Hindlimb muscle (tissue), 1 donor: ENCODE data around the gene DNAH10. TPM values are rescaled to one million over a fixed set of nuclear protein-coding genes. Genes with fewer than 3 reads are reported as not detected.

Experiments used
- DNase-seq: peaks from one replicate; pipeline ENCODE4 v3.0.0-alpha.2; 2013
- polyA plus RNA-seq: library from polyadenylated mRNA; unstranded; fragments of 120-200 nt; gene quantifications from one replicate; pipeline ENCODE4 v1.2.1, GENCODE V29; 2013; ENCODE audit not compliant: insufficient read length

DNAH10 gene
- polyA plus RNA-seq, 1 donor = 1.3 TPM

DNA sequence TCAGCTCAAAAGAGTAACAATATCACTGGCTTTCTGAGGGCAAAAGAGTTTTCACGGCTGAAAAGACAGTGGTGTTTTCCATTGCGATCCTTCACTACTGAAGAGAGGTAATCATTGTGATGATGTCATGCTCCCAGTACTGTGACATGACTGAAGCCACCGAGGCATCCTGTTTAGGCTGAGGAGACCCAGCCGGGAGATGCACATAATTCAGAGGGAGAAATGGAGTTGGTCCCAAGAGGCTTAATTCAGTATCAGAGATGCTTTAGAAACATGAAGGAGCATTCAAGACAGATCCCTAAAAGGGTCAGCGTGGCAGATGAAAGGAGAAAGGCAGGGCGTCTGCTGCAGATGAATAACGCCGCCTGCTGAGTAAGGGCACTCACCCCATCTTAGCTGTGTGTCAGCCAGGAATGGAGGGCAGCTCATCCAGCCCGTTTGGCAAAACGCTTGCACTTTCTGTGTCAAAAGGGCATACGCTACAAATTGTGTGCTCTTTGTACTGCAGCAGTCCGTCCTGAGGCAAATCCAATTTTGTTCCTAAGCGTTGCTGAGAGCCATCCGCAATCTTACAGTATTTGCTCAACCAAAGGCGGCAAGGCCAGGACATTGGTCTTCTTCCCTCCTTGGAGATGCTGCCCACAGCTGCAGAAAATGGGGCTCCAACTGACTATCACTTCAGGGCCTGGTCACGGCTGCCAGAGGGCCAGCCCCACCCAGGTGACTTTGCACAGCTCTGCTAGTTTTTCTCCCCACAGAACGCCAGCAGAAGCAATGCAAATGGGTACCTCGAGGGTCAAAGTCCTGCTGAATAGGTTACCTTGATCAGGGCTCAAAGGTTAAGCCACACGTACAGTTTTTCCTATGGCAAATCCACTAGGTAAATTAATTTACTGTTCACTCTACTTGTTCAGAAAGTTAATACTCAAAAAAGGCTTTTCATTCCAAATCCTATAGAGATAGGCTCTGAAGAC, 187.0 kb downstream of the DNAH10 start:
- no peak for DNase-seq

DNA sequence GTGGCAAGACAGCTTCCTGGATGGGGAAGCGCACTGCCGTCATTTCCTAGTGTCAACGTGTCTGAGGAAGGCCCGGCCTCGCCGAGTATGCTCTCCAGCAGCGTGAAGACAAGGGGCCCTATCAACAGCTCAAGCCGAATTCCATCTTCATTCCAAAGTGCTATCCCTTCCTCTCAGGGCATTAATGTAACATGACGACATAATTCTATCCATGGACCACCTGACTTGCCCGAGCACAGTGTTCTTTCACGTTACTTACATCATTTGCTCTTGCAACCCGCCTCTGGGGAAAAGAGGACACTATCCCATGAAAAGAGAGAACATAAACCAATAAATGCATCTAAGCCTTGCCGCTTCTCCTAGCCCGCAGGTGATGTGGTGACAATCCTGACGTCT, 187.7 kb downstream of the DNAH10 start:
- no peak for DNase-seq

DNA sequence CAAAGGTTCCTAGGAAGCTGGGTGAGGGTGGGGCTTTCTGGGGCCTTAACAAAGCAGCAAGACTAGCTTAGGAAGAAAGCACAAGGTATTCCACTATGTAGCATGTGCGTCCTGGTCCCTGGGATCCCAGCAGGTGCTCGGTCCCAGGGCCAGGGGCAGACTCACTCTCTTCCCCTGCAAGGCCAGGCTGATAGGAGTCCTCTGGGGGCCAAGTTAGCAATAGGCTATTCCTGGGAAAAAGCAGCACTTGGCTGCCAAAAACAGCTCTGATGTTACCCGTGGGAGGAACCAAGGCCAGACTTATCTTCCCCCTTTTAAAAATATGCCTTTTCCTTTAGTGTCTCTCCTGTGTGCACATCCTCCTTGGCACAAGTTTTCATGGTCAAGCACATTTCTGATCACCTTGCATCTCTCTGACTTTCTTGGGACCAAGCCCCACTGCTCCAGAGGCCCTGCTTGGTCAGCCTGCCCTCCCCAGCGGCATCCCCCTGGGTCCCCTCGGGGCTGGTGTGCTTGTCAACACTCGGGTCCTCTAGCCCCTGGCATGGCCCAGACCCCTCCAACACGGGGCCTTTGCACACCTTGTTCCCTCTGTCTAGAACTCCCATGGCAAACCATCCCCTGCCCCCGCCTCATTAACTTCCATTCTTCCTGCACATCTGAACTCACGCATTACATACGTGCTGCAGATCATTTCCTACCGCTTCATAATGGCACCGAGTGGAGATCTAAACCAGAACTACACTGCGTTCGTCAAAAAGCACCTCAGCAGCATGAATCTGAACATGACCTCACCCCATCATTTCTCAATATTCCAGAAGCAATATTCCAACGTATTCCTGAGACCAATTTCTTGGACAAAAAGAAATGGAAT, 188.6 kb downstream of the DNAH10 start:
- no peak for DNase-seq

DNA sequence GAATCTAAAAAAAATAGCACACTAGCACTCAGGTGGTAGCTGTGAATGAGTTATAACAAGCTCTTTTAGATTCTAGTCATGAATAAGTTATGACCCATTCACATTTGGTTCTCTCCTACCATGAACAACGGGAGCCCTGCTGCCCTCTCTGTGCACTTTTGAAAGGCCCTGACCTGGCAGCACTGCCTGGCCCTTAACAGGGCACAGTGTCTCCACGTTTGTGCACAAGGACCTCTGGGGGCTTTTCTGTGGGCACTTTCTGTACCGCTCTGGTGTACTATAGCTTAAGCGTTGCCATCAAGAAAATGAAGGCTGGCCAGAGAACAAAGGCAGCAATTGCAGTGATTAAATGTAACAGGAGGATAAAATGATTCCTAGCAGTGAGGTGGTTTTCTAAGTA, 189.4 kb downstream of the DNAH10 start:
- no peak for DNase-seq

DNA sequence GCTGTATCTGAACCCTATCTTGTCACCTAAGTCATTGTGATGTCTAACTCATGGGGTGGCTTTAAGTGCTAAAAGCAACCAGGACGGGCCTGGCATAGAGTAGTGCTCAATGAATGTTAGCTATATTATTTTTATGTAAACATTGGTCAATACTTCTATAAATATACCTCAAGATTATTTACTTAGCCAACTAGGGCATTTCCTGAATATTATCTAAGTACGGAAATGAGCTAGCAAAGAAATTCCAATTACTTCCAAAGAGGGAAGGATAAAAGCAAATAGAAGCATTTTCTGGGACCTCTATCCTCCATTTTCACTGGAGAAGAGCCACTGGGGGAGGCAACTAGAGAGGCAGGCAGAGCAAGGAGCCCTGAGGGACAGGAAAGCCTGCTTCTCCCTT, 189.9 kb downstream of the DNAH10 start:
- DNase-seq = no peak

DNA sequence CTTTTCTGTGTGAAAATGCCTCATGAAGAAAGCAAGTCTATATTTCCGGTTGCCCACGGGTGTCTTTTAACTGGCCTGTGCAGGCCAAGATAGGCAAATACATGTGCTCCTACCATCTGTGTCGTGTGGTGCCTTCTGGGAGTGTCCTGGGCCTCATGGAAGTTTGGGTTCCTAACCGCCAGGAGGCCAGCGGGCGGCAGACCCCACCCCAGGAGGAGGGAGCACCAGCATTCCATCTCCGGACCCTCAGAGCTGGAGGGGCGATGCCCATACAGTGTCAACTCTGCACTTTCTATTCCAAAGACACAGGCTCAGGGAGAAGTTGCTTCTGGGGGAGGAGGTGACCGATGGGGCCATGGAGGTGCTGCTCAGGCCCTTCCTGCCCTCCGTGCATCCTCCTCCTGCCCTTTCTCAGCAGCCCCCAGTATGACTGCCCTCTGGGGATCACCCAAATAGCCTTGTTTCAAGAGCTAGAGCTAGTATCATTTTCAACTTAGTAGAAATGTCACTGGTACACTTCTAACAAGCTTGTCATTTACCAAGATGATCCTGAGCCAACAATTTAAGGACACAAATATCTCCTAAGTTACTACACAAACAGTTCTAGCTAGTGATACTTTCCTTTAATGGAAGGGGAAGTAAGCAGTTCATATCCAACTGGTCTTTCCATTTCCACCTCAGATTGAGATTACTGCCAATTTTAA, 192.7 kb downstream of the DNAH10 start:
- no peak for DNase-seq

DNA sequence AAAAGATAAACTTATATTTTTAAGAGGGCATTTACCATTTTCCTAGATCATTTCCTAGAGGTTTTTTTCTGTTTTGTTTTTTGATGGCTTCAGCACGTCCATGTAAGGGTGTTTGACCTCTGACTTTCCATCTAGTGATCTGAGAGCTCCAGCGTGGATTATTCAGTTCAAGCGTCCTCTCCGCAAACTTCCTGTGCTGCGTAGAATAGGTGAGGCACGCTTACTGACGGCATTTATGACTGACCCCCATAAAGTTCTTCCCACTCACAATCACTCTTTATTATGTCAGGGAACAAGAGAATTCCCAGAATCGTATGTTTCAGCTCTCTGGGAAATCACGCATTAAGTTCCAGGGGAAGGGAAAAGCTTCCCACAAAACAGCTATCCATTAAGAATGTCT, 194.1 kb downstream of the DNAH10 start:
- no peak for DNase-seq

DNA sequence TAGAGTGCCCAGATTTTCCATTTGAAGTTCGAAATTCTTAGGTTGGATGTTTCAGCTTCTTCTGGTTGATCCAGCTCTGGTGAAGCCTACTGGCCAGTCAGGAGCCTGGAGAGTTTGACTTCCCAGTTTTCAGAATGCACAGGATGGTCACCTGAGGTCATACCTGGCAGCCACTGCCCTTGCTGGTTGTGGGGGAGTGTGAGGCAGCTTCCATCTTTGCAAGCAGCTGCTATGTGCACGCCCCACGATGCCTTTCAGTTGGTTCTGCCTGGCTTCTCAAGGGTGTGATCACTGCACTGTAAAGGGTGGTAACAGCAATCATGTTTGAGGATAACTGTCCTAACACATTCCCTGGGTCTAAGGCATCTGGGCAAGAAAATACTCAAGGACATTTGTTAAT, 195.1 kb downstream of the DNAH10 start:
- DNase-seq = no peak

DNA sequence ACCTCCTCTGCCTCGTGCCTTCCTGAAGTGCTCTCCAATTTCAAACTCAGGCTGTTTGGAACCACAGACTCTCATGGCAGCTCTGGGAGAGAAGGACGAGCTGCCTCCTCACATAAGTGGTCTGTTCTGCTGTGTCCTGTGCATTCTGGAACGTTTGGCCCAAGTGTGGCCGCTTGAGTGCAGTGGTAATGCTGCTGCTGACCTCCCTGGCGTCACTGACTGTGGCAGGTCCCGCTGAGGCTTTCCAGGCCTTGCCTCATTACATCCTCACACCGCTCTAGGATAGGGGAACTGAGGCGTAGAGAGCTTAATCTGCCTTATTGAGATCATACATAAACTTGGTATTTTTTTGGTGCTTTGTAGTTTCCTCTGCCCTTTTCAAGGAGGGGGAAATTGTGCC, 196.4 kb downstream of the DNAH10 start:
- no peak for DNase-seq

DNA sequence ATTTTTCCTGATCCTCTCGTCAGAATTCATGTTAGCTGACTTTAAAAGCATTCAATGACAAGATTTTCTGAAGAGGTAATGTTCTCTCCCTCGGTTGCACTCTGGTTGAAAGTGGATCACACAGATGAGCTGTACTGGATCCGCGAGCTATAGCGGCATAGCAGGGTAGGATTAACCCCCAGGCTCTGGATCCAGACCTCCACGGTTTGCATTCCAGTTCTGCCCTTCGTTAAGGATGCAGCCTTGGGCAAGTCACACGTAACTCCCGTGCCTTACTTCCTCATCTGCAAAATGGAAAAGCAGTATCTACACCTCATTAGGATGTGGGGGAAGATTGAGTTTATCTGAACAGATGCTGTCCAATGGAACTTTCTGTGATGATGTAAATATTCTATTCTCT, 196.8 kb downstream of the DNAH10 start:
- DNase-seq = no peak

DNA sequence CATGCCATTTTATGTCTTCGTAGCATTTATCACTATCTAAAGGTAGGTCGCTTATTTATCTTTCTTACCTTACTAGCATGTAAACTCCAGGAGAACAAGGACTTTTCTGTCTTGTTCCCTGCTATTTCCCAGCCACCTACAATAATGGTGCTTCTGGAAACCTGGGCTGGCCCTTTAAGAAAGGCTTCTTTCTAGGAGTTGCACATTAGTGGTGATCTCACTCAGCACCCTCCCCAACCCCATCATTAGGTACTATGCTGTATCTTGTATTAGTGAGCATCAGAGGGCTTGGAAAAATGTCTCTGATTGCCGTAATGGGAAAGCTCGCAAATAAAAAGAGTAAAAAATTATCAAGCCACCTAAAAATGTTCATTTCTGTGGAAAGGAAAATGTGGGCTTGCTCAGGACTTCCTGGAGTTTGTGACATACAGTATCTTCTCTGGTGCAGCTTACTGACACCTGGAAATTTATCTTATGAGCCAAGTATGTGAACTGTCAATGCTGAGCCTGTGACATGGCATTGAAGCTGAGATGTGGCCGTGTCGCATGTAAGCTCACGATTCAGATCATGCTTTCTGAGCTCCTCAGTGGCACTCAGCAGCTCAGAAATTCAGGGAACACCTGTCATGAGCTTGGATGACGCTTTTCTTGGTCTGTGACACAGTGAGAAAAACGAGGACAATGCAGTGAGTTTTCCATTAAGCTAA, 198.1 kb downstream of the DNAH10 start:
- DNase-seq = no peak

DNA sequence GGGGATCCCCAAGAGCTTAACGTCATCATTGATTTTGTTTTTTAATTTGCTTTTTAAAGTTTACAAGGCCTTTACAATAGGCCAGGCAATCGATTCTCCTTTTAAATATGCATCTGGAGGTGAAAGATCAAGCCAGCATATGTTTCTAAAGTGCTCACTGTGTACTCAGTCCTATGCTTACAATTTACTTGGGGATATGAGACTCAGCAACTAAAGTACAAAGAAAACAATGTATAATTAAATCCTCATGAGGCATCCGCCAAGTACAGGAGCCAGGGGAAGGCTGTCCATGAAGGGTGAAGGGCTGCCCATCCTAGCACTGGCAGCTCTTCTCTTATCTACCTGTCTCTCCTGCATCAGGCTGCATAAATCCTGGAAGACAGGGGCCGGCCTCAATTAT, 198.8 kb downstream of the DNAH10 start:
- no peak for DNase-seq

DNA sequence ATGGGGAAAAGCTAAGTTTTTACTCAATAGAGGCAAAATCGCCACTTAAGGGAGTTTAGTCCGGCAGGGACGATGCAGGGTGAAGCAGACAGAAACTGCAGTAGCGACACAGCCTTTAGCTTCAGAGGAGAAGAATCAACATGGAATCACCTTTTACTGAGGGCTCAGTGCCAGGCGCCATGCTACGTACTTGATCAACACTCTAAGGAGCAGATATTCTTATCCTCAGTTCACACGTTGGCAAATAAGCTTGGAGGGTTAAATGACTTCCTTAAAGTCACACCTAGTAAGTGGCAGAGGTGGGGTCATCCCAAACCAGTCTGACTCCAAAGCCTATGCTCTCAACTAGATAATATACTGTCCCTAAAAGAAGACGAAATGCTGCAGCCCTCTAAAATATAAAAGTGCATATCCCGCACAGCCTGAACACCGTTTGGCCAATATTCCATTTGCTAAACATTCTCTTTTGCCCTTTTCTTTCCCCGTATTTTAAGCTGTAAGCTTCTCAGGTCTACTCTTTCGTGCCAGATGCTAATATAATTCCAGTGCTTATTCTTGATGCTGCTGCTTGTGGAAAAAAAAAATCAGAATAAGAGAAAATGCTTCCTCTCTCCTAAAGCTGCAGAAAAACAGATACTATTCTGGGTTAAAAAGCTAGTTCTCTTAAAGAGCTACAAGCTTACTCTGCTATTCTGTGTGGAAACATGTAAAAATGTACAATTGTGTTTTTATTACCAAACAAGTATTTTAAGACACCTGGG, 199.7 kb downstream of the DNAH10 start:
- no peak for DNase-seq

DNA sequence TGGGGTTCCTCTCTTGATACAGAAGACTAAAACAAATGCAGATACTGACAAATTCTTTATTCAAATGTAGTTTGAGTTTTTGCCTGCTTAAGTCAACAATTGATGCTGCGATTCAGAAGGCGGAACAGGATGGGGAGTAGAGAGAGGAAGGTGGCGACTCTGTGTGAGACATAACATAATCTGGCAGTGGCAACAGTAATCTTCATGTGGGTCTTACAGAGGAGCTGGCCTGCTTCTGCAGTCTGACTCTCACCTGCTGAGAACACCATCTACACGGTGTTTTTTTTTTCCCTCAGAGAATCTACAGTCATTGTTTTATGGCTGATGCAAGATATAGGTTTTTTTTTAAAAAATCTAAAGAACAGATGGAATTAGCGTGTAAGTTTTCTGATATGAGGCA, 200.4 kb downstream of the DNAH10 start:
- DNase-seq = no peak

DNA sequence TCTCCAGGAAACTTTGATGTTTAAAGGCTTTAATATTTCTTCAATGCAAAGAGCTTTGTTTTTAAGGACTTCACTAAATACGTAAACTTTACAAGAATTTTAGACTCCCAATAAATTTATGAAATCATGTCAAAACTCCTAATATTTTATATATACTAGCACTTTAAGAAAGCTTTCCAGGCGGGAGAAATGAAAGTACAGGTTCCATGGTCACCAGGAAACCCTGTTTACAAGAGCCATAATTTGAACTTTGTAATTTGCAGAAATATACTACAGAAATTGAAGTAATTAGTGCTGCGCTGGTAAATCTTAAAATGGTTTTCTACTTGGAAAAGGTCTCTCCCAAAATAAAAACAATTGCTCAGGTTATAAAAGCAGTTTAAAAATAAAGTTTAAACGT, 201.7 kb downstream of the DNAH10 start:
- no peak for DNase-seq

DNA sequence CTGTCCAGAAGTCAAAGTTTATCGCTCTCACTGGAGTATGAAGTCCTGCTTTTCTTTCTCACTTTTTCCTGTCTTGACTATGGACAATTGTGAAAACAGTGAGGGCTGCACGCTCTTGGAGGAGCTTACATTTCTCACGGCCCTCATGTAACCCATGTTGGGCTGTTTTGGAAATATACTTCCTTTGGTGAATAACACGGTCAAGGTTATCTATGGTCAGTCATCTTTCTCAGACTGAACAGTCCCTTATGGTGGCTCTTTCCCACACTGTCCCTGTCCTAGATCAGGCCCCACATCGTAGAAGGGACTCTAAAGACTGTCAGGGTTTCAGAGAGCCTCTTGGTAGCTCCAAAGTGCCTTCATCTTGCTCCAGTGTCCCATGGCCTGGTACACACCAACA, 203.3 kb downstream of the DNAH10 start:
- no peak for DNase-seq

DNA sequence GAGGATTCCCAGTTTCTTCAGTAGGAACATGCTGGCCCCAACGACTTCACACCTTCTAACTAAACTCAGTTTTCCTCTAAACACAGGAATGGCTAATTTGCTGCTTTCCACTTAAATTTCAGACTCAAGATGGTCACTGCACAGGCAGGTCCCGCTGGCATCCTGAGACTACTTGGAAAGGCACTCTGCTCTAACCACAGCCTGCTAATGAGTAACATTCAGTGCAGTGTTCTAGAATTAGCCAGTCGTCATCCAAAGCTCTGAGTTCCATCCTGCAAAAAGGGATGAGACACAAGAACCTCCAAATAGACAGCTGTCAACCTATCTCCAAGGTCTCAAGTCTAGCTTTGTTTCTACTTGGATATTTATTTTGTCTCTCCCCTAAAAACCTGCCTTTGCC, 204.5 kb downstream of the DNAH10 start:
- no peak for DNase-seq

DNA sequence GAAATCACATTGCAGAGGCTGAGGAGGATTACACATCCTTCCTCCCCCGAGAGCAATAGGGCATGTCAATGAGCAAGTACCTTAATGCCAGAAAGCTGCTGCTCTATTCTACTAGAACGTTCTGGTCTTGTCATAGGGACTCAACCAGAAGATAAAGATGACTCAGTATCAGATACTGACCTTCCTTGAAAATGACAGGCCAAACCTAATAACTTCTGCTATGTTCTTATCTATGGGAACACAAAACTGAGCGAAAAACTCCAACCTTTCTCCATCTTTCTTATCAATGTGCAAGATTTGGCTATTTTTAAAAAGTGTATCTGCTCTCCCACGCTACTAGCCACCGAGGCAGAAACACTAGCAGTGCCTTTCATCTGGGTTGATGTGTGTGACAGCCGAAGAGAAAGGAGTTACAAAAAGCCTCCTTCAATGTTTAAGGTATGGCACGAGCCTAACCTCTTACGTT, 205.1 kb downstream of the DNAH10 start:
- no peak for DNase-seq

DNA sequence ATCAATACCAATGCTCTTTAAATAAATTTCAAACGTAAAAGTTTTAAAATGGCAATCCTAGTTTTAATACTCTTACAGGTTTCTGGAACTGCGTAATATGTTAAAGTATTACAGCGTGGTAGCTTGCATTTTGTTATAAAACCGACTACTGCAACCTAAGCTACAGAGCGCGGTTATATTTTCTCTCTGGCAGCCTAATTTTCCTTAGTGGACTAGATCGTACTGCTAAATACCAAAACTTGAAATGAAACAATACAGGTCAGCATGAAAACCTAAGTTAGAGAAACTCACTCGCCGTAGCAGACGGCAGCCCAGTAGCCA, 209.3 kb downstream of the DNAH10 start:
- DNase-seq = no peak

DNA sequence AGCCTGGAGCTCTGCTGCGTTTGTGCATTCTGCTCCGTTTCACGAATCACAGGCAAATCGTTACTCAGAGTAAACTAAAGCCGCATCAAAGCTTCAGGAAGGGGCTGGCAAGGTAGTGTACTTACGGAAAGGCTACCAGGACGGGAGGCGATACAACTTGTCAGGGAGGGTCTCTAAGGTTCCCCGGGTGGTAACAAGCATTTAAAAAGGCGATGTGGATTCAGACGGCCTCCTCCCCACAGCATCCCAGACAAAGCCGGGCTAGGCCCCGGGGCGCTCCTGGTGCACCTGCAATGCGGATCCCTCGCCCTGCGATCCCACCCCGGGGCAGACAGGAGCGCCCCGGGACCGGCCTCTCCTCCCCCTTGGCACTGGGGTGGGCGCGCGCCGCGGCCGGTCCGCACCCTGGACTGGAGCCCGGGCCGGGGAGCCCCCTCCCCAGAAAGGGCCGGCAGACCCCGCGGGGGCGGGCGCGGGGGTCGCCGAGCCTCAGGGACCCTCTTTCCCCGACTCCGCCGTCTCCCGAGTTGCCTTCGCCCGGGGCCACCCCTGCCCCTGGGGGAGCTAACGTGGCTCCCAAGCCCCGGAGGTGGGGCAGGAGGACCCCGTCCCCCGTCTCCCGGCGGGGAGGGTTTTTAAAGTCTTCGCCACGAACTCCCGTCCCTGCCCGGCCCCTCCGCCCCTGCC, 209.8 kb downstream of the DNAH10 start:
- DNase-seq = peak; percentile 15
